Measurements from ENCODE around the gene ELP2.
"Not testable (repeated sequence)": the region's sequence is repeated elsewhere in the genome, so short reads cannot be mapped to it uniquely, and the experiment has no call there.

The ELP2 gene

DNA sequence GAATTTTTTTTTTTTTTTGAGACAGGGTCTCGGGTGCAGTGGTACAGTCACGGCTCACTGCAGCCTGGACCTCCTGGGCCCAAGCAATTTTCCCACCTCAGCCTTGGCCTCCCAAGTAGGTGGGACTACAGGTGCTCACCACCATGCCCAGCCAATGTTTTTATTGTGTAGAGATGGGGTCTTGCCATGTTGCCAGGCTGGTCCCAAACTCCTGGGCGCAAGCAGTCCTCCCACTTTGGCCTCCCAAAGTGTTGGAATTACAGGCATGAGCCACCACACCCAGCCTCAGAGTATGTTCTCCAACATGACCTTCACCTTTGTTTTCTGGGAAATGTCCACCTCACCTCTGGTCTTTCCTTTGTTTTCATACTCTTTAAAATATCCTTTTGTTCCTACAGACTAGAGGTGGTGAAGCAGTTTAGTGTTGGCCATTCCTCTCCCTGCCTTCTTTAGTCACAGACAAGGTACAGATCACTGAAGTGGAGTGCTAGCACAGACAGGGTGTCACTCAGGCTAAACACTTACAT, 38.1 kb downstream of the ELP2 start:
- Histone ChIP-seq H3K36me3 (ENCODE audit: control insufficient read depth in 4 of 4, insufficient read depth in 4 of 4, low read length in 3 of 4) (peaks cover 36 to 79% (median 56%) of the 10 kb centered on the region in 4 experiments), H3K9me3 (ENCODE audit: control extremely low read depth in 1 of 5, control insufficient read depth in 4 of 5, insufficient read depth in 2 of 5, low read depth in 1 of 5, low read length in 4 of 5) (peaks cover 0 to 3% (median 0%) of the 10 kb centered on the region in 5 experiments), H3K27ac (ENCODE audit: insufficient read depth in 1 of 2, low read depth in 1 of 2, low read length in 2 of 2, poor library complexity in 1 of 2, severe bottlenecking in 2 of 2) (no peak overlapping the region), H3K4me3 (ENCODE audit: control insufficient read depth in 1 of 7, extremely low read depth in 1 of 7, insufficient read depth in 4 of 7, low read depth in 2 of 7, low read length in 6 of 7) (no peak overlapping the region), H3K4me1 (ENCODE audit: control extremely low read depth in 1 of 4, control insufficient read depth in 4 of 4, insufficient read depth in 4 of 4, low read length in 3 of 4) (peaks cover 0 to 8% (median 1%) of the 10 kb centered on the region in 4 experiments), H3K27me3 (replicated peaks in 2 of 5; ENCODE audit: control insufficient read depth in 4 of 5, insufficient read depth in 5 of 5, low read length in 4 of 5) (no peaks in the 10 kb centered on the region)
- WGBS (ENCODE audit: insufficient coverage) = 100% methylated on average over 2 of the region's 3 CpGs
- ChIA-PET CTCF (no interaction called here), POLR2A (no interaction called here)
- DNase-seq = no peak

DNA sequence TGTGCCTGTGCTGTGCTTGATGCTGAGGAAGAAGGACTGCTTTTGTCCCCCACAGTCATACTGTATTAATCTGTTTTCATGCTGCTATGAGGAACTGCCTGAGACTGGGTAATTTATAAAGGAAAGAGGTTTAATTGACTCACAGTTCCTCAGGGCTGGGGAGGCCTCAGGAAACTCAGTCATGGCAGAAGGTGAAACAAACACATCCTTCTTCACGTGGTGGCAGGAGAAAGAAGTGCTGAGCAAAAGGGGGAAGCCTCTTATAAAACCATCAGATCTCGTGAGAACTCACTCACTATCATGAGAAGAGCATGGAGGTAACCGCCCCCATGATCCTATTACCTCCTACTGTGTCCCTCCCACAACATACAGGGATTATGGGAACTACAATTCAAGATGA, 38.6 kb downstream of the ELP2 start:
- H3K4me3 ChIP-seq (ENCODE audit: control insufficient read depth in 1 of 7, extremely low read depth in 1 of 7, insufficient read depth in 4 of 7, low read depth in 2 of 7, low read length in 6 of 7); CTCF ChIA-PET; H3K27me3 ChIP-seq (replicated peaks in 2 of 5; ENCODE audit: control insufficient read depth in 4 of 5, insufficient read depth in 5 of 5, low read length in 4 of 5); POLR2A ChIA-PET; H3K4me1 ChIP-seq (ENCODE audit: control extremely low read depth in 1 of 4, control insufficient read depth in 4 of 4, insufficient read depth in 4 of 4, low read length in 3 of 4); H3K27ac ChIP-seq (ENCODE audit: insufficient read depth in 1 of 2, low read depth in 1 of 2, low read length in 2 of 2, poor library complexity in 1 of 2, severe bottlenecking in 2 of 2); H3K9me3 ChIP-seq (ENCODE audit: control extremely low read depth in 1 of 5, control insufficient read depth in 4 of 5, insufficient read depth in 2 of 5, low read depth in 1 of 5, low read length in 4 of 5): not testable (repeated sequence)
- DNase-seq = peak in 2 of 3 donors; percentile 37 to 53
- no CpG with 5 or more reads among the region's 3 CpGs for WGBS (ENCODE audit: insufficient coverage)
- H3K36me3 ChIP-seq (ENCODE audit: control insufficient read depth in 4 of 4, insufficient read depth in 4 of 4, low read length in 3 of 4) = peaks cover 35 to 78% (median 55%) of the 10 kb centered on the region in 4 experiments

DNA sequence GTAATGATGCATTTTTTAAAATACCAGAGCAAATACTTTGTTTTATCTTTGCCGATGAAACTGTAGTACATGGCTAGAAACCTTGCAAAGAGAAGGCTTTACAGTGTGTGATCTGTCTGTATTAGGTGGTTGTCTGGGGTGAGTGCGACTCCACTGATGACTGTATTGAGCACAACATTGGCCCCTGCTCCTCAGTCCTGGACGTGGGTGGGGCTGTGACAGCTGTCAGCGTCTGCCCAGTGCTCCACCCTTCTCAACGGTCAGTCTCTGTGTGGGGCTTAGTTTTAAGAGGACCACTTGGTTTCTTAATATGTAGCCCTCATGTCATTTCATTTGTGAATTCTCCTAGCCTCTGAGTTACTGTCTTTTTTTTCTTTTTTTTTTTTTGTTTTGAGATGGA, 40.2 kb downstream of the ELP2 start:
- Histone ChIP-seq H3K27me3 (replicated peaks in 2 of 5; ENCODE audit: control insufficient read depth in 4 of 5, insufficient read depth in 5 of 5, low read length in 4 of 5) (no peaks in the 10 kb centered on the region), H3K27ac (ENCODE audit: insufficient read depth in 1 of 2, low read depth in 1 of 2, low read length in 2 of 2, poor library complexity in 1 of 2, severe bottlenecking in 2 of 2) (no peak overlapping the region), H3K9me3 (ENCODE audit: control extremely low read depth in 1 of 5, control insufficient read depth in 4 of 5, insufficient read depth in 2 of 5, low read depth in 1 of 5, low read length in 4 of 5) (peaks cover 0 to 3% (median 0%) of the 10 kb centered on the region in 5 experiments), H3K36me3 (ENCODE audit: control insufficient read depth in 4 of 4, insufficient read depth in 4 of 4, low read length in 3 of 4) (peaks cover 29 to 79% (median 55%) of the 10 kb centered on the region in 4 experiments), H3K4me3 (ENCODE audit: control insufficient read depth in 1 of 7, extremely low read depth in 1 of 7, insufficient read depth in 4 of 7, low read depth in 2 of 7, low read length in 6 of 7) (no peak overlapping the region), H3K4me1 (ENCODE audit: control extremely low read depth in 1 of 4, control insufficient read depth in 4 of 4, insufficient read depth in 4 of 4, low read length in 3 of 4) (peaks cover 0 to 8% (median 1%) of the 10 kb centered on the region in 4 experiments)
- 89% methylated on average over 5 of the region's 5 CpGs for WGBS (ENCODE audit: insufficient coverage)
- CTCF ChIA-PET = no interaction called here
- DNase-seq = no peak
- POLR2A ChIA-PET = no interaction called here

- peaks cover 27 to 66% (median 49%) of the 10 kb centered on the region in 4 experiments for H3K36me3 ChIP-seq (ENCODE audit: control insufficient read depth in 4 of 4, insufficient read depth in 4 of 4, low read length in 3 of 4)
- H3K27ac ChIP-seq (ENCODE audit: insufficient read depth in 1 of 2, low read depth in 1 of 2, low read length in 2 of 2, poor library complexity in 1 of 2, severe bottlenecking in 2 of 2) = no peak overlapping the region
- DNase-seq = no peak
- ChIA-PET CTCF (interaction anchor here (1.0 kb wide), 1 partner anchor 92 kb away, joined by 3 read pairs; no protein-coding TSS in a partner anchor), POLR2A (no interaction called here)
- no peaks in the 10 kb centered on the region for H3K9me3 ChIP-seq (ENCODE audit: control extremely low read depth in 1 of 5, control insufficient read depth in 4 of 5, insufficient read depth in 2 of 5, low read depth in 1 of 5, low read length in 4 of 5)
- H3K27me3 ChIP-seq (replicated peaks in 2 of 5; ENCODE audit: control insufficient read depth in 4 of 5, insufficient read depth in 5 of 5, low read length in 4 of 5) = no peaks in the 10 kb centered on the region
- no peak overlapping the region for H3K4me3 ChIP-seq (ENCODE audit: control insufficient read depth in 1 of 7, extremely low read depth in 1 of 7, insufficient read depth in 4 of 7, low read depth in 2 of 7, low read length in 6 of 7)
- WGBS (ENCODE audit: insufficient coverage) = 100% methylated on average over 1 of the region's 1 CpG
- H3K4me1 ChIP-seq (ENCODE audit: control extremely low read depth in 1 of 4, control insufficient read depth in 4 of 4, insufficient read depth in 4 of 4, low read length in 3 of 4) = peaks cover 0 to 13% (median 10%) of the 10 kb centered on the region in 4 experiments
Measured at GRCh38 chr18:36175481-36175880, 45.8 kb downstream of the ELP2 start.

DNA sequence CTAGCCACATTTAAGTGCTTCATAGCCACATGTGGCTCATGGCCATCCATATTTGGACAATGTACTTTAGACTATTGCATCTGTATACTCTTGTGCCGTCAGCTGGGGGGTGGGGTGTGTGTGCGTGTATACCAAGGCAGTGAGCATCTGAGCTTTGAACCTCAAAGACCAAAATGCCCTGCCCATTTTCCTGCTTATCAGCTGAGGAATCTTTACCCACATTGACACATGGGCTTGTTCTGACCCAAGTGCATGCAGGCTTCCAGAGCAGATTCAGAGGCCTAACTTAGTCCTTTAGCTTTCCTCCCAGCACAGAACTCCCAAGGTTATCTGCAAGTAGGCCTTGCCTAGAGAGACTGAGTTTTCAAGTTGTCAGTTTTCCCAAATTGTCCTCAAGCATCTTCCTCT, 46.5 kb downstream of the ELP2 start:
- Histone ChIP-seq H3K27me3 (replicated peaks in 2 of 5; ENCODE audit: control insufficient read depth in 4 of 5, insufficient read depth in 5 of 5, low read length in 4 of 5) (no peaks in the 10 kb centered on the region), H3K9me3 (ENCODE audit: control extremely low read depth in 1 of 5, control insufficient read depth in 4 of 5, insufficient read depth in 2 of 5, low read depth in 1 of 5, low read length in 4 of 5) (no peaks in the 10 kb centered on the region), H3K4me1 (ENCODE audit: control extremely low read depth in 1 of 4, control insufficient read depth in 4 of 4, insufficient read depth in 4 of 4, low read length in 3 of 4) (peaks cover 0 to 16% (median 12%) of the 10 kb centered on the region in 4 experiments), H3K36me3 (ENCODE audit: control insufficient read depth in 4 of 4, insufficient read depth in 4 of 4, low read length in 3 of 4) (peaks cover 26 to 60% (median 43%) of the 10 kb centered on the region in 4 experiments), H3K4me3 (ENCODE audit: control insufficient read depth in 1 of 7, extremely low read depth in 1 of 7, insufficient read depth in 4 of 7, low read depth in 2 of 7, low read length in 6 of 7) (no peak overlapping the region), H3K27ac (ENCODE audit: insufficient read depth in 1 of 2, low read depth in 1 of 2, low read length in 2 of 2, poor library complexity in 1 of 2, severe bottlenecking in 2 of 2) (no peak overlapping the region)
- 100% methylated on average over 2 of the region's 2 CpGs for WGBS (ENCODE audit: insufficient coverage)
- POLR2A ChIA-PET = no interaction called here
- CTCF ChIA-PET = interaction anchor here (1.0 kb wide), 1 partner anchor 91 kb away, joined by 3 read pairs; no protein-coding TSS in a partner anchor
- DNase-seq = no peak

GRCh38 chr18:36176711-36177110, 47.0 kb downstream of the ELP2 start:
- ChIA-PET CTCF (no interaction called here), POLR2A (no interaction called here)
- DNase-seq = no peak
- Histone ChIP-seq H3K9me3 (ENCODE audit: control extremely low read depth in 1 of 5, control insufficient read depth in 4 of 5, insufficient read depth in 2 of 5, low read depth in 1 of 5, low read length in 4 of 5) (no peaks in the 10 kb centered on the region), H3K27me3 (replicated peaks in 2 of 5; ENCODE audit: control insufficient read depth in 4 of 5, insufficient read depth in 5 of 5, low read length in 4 of 5) (no peaks in the 10 kb centered on the region), H3K4me1 (ENCODE audit: control extremely low read depth in 1 of 4, control insufficient read depth in 4 of 4, insufficient read depth in 4 of 4, low read length in 3 of 4) (peaks cover 0 to 16% (median 12%) of the 10 kb centered on the region in 4 experiments), H3K27ac (ENCODE audit: insufficient read depth in 1 of 2, low read depth in 1 of 2, low read length in 2 of 2, poor library complexity in 1 of 2, severe bottlenecking in 2 of 2) (no peak overlapping the region), H3K4me3 (ENCODE audit: control insufficient read depth in 1 of 7, extremely low read depth in 1 of 7, insufficient read depth in 4 of 7, low read depth in 2 of 7, low read length in 6 of 7) (no peak overlapping the region), H3K36me3 (ENCODE audit: control insufficient read depth in 4 of 4, insufficient read depth in 4 of 4, low read length in 3 of 4) (peaks cover 22 to 55% (median 39%) of the 10 kb centered on the region in 4 experiments)
- WGBS (ENCODE audit: insufficient coverage) = 98% methylated on average over 3 of the region's 9 CpGs

DNA sequence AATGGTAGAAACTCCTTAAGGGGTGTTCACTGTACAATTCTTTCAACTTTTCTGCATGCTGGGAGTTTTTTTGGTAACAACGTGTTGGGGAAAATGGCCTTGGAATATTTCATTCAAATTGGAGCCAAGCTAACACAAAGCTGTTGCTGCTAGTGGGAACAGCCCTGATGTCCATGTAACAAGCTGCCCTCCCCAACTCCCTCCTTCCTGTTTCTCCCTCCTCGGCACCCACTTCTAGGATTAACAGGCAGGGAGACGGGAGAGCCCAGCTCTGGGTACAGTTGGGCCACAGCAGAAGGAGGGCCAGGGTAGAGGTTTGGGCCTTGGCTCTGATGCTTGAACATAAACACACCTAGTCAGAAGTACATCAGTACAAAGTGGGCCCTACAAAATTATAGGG, 48.2 kb downstream of the ELP2 start:
- WGBS (ENCODE audit: insufficient coverage) = 100% methylated on average over 1 of the region's 3 CpGs
- CTCF ChIA-PET = no interaction called here
- Histone ChIP-seq H3K27me3 (replicated peaks in 2 of 5; ENCODE audit: control insufficient read depth in 4 of 5, insufficient read depth in 5 of 5, low read length in 4 of 5) (no peaks in the 10 kb centered on the region), H3K4me1 (ENCODE audit: control extremely low read depth in 1 of 4, control insufficient read depth in 4 of 4, insufficient read depth in 4 of 4, low read length in 3 of 4) (peaks cover 0 to 21% (median 12%) of the 10 kb centered on the region in 4 experiments), H3K27ac (ENCODE audit: insufficient read depth in 1 of 2, low read depth in 1 of 2, low read length in 2 of 2, poor library complexity in 1 of 2, severe bottlenecking in 2 of 2) (no peak overlapping the region), H3K4me3 (ENCODE audit: control insufficient read depth in 1 of 7, extremely low read depth in 1 of 7, insufficient read depth in 4 of 7, low read depth in 2 of 7, low read length in 6 of 7) (no peak overlapping the region), H3K9me3 (ENCODE audit: control extremely low read depth in 1 of 5, control insufficient read depth in 4 of 5, insufficient read depth in 2 of 5, low read depth in 1 of 5, low read length in 4 of 5) (no peaks in the 10 kb centered on the region), H3K36me3 (ENCODE audit: control insufficient read depth in 4 of 4, insufficient read depth in 4 of 4, low read length in 3 of 4) (peaks cover 21 to 44% (median 31%) of the 10 kb centered on the region in 4 experiments)
- DNase-seq = no peak
- POLR2A ChIA-PET = no interaction called here
